ENCODE results near the gene COPB2.
A peak's percentile ranks its signal among the peaks of the same experiment; 100 is the strongest.

The COPB2 gene

GRCh38 chr3:139364549-139364948 lies 24.9 kb downstream of the COPB2 start:
- H3K36me3 ChIP-seq (ENCODE audit: control insufficient read depth, insufficient read depth, low read length): peaks cover 21% of the 10 kb centered on the region
- no peaks in the 10 kb centered on the region for H3K27me3 ChIP-seq (ENCODE audit: control insufficient read depth, insufficient read depth, low read length)
- H3K27ac ChIP-seq (ENCODE audit: low read depth, low read length): no peak overlapping the region
- no peak overlapping the region for H3K4me3 ChIP-seq (ENCODE audit: low read length)
- H3K4me1 ChIP-seq (ENCODE audit: control insufficient read depth, insufficient read depth, low read length): no peaks in the 10 kb centered on the region
- H3K9ac ChIP-seq (ENCODE audit: low read length): no peak overlapping the region

GRCh38 chr3:139361276-139361675 lies 28.2 kb downstream of the COPB2 start:
- H3K27me3 ChIP-seq (ENCODE audit: control insufficient read depth, insufficient read depth, low read length): no peaks in the 10 kb centered on the region
- no peak overlapping the region for H3K27ac ChIP-seq (ENCODE audit: low read depth, low read length)
- no peak overlapping the region for H3K4me3 ChIP-seq (ENCODE audit: low read length)
- H3K36me3 ChIP-seq (ENCODE audit: control insufficient read depth, insufficient read depth, low read length): peaks cover 17% of the 10 kb centered on the region
- no peaks in the 10 kb centered on the region for H3K4me1 ChIP-seq (ENCODE audit: control insufficient read depth, insufficient read depth, low read length)
- no peak overlapping the region for H3K9ac ChIP-seq (ENCODE audit: low read length)

- peaks cover 27% of the 10 kb centered on the region for H3K36me3 ChIP-seq (ENCODE audit: control insufficient read depth, insufficient read depth, low read length)
- no peak overlapping the region for H3K27ac ChIP-seq (ENCODE audit: low read depth, low read length)
- H3K4me1 ChIP-seq (ENCODE audit: control insufficient read depth, insufficient read depth, low read length): no peaks in the 10 kb centered on the region
- no peaks in the 10 kb centered on the region for H3K27me3 ChIP-seq (ENCODE audit: control insufficient read depth, insufficient read depth, low read length)
- no peak overlapping the region for H3K9ac ChIP-seq (ENCODE audit: low read length)
- no peak overlapping the region for H3K4me3 ChIP-seq (ENCODE audit: low read length)
Measured at GRCh38 chr3:139358841-139359562, 30.4 kb downstream of the COPB2 start.

- no peak overlapping the region for H3K27ac ChIP-seq (ENCODE audit: low read depth, low read length)
- no peak overlapping the region for H3K4me3 ChIP-seq (ENCODE audit: low read length)
- peaks cover 24% of the 10 kb centered on the region for H3K36me3 ChIP-seq (ENCODE audit: control insufficient read depth, insufficient read depth, low read length)
Measured at GRCh38 chr3:139357899-139358298, 31.5 kb downstream of the COPB2 start.

GRCh38 chr3:139355891-139356290 lies 33.6 kb downstream of the COPB2 start:
- no peak overlapping the region for H3K9ac ChIP-seq (ENCODE audit: low read length)
- H3K27me3 ChIP-seq (ENCODE audit: control insufficient read depth, insufficient read depth, low read length): no peaks in the 10 kb centered on the region
- no peak overlapping the region for H3K27ac ChIP-seq (ENCODE audit: low read depth, low read length)
- peaks cover 32% of the 10 kb centered on the region for H3K36me3 ChIP-seq (ENCODE audit: control insufficient read depth, insufficient read depth, low read length)
- no peaks in the 10 kb centered on the region for H3K4me1 ChIP-seq (ENCODE audit: control insufficient read depth, insufficient read depth, low read length)
- no peak overlapping the region for H3K4me3 ChIP-seq (ENCODE audit: low read length)

More at GRCh38 chr3:139357899-139358298, 31.5 kb downstream of the COPB2 start:
- H3K9ac ChIP-seq (ENCODE audit: low read length): no peak overlapping the region
- H3K4me1 ChIP-seq (ENCODE audit: control insufficient read depth, insufficient read depth, low read length): no peaks in the 10 kb centered on the region
- H3K27me3 ChIP-seq (ENCODE audit: control insufficient read depth, insufficient read depth, low read length): no peaks in the 10 kb centered on the region

- no peak overlapping the region for H3K27ac ChIP-seq (ENCODE audit: low read depth, low read length)
- no peaks in the 10 kb centered on the region for H3K4me1 ChIP-seq (ENCODE audit: control insufficient read depth, insufficient read depth, low read length)
Measured at GRCh38 chr3:139355476-139355875, 34.0 kb downstream of the COPB2 start.

GRCh38 chr3:139354661-139355060 lies 34.8 kb downstream of the COPB2 start:
- no peak overlapping the region for H3K4me3 ChIP-seq (ENCODE audit: low read length)
- peaks cover 31% of the 10 kb centered on the region for H3K36me3 ChIP-seq (ENCODE audit: control insufficient read depth, insufficient read depth, low read length)
- H3K27ac ChIP-seq (ENCODE audit: low read depth, low read length): no peak overlapping the region
- no peak overlapping the region for H3K9ac ChIP-seq (ENCODE audit: low read length)
- no peaks in the 10 kb centered on the region for H3K4me1 ChIP-seq (ENCODE audit: control insufficient read depth, insufficient read depth, low read length)
- H3K27me3 ChIP-seq (ENCODE audit: control insufficient read depth, insufficient read depth, low read length): no peaks in the 10 kb centered on the region

More at GRCh38 chr3:139355476-139355875, 34.0 kb downstream of the COPB2 start:
- H3K4me3 ChIP-seq (ENCODE audit: low read length): no peak overlapping the region
- no peak overlapping the region for H3K9ac ChIP-seq (ENCODE audit: low read length)
- H3K36me3 ChIP-seq (ENCODE audit: control insufficient read depth, insufficient read depth, low read length): peaks cover 32% of the 10 kb centered on the region
- H3K27me3 ChIP-seq (ENCODE audit: control insufficient read depth, insufficient read depth, low read length): no peaks in the 10 kb centered on the region

GRCh38 chr3:139353920-139354556 lies 35.4 kb downstream of the COPB2 start:
- Histone ChIP-seq H3K4me3 (ENCODE audit: low read length) (no peak overlapping the region), H3K27me3 (ENCODE audit: control insufficient read depth, insufficient read depth, low read length) (no peaks in the 10 kb centered on the region), H3K36me3 (ENCODE audit: control insufficient read depth, insufficient read depth, low read length) (peaks cover 31% of the 10 kb centered on the region), H3K27ac (ENCODE audit: low read depth, low read length) (no peak overlapping the region), H3K9ac (ENCODE audit: low read length) (no peak overlapping the region), H3K4me1 (ENCODE audit: control insufficient read depth, insufficient read depth, low read length) (no peaks in the 10 kb centered on the region)

GRCh38 chr3:139346771-139347170 lies 42.7 kb downstream of the COPB2 start:
- no peak overlapping the region for H3K9ac ChIP-seq (ENCODE audit: low read length)
- no peak overlapping the region for H3K27ac ChIP-seq (ENCODE audit: low read depth, low read length)
- no peaks in the 10 kb centered on the region for H3K27me3 ChIP-seq (ENCODE audit: control insufficient read depth, insufficient read depth, low read length)
- H3K4me1 ChIP-seq (ENCODE audit: control insufficient read depth, insufficient read depth, low read length): peaks cover 10% of the 10 kb centered on the region
- H3K4me3 ChIP-seq (ENCODE audit: low read length): no peak overlapping the region
- peaks cover 22% of the 10 kb centered on the region for H3K36me3 ChIP-seq (ENCODE audit: control insufficient read depth, insufficient read depth, low read length)

- peak within 1 kb of the TSS; percentile 76 for H3K27ac ChIP-seq (ENCODE audit: low read depth, low read length)
- H3K9ac ChIP-seq (ENCODE audit: low read length): peak within 1 kb of the TSS; percentile 88
- no peaks in the 10 kb centered on the region for H3K27me3 ChIP-seq (ENCODE audit: control insufficient read depth, insufficient read depth, low read length)
- H3K4me1 ChIP-seq (ENCODE audit: control insufficient read depth, insufficient read depth, low read length): peaks cover 10% of the 10 kb centered on the region
- H3K36me3 ChIP-seq (ENCODE audit: control insufficient read depth, insufficient read depth, low read length): peaks cover 12% of the 10 kb centered on the region
- H3K4me3 ChIP-seq (ENCODE audit: low read length): peak within 1 kb of the TSS; percentile 100
Measured at GRCh38 chr3:139343895-139344856, 45.3 kb downstream of the COPB2 start, which contains the start of gene MRPS22. MRPS22 (plus strand) TSS chr3:139344020; CDS start chr3:139344027, 7 bp downstream.

- H3K27ac ChIP-seq (ENCODE audit: low read depth, low read length): no peak overlapping the region
- H3K9ac ChIP-seq (ENCODE audit: low read length): no peak overlapping the region
- peaks cover 4% of the 10 kb centered on the region for H3K27me3 ChIP-seq (ENCODE audit: control insufficient read depth, insufficient read depth, low read length)
- H3K4me1 ChIP-seq (ENCODE audit: control insufficient read depth, insufficient read depth, low read length): peaks cover 10% of the 10 kb centered on the region
- H3K36me3 ChIP-seq (ENCODE audit: control insufficient read depth, insufficient read depth, low read length): peaks cover 5% of the 10 kb centered on the region
- H3K4me3 ChIP-seq (ENCODE audit: low read length): no peak overlapping the region
Measured at GRCh38 chr3:139342054-139342453, 47.4 kb downstream of the COPB2 start.

GRCh38 chr3:139340784-139341183 lies 48.7 kb downstream of the COPB2 start:
- Histone ChIP-seq H3K36me3 (ENCODE audit: control insufficient read depth, insufficient read depth, low read length) (peaks cover 2% of the 10 kb centered on the region), H3K9ac (ENCODE audit: low read length) (no peak overlapping the region), H3K27ac (ENCODE audit: low read depth, low read length) (no peak overlapping the region), H3K27me3 (ENCODE audit: control insufficient read depth, insufficient read depth, low read length) (peaks cover 4% of the 10 kb centered on the region), H3K4me3 (ENCODE audit: low read length) (no peak overlapping the region), H3K4me1 (ENCODE audit: control insufficient read depth, insufficient read depth, low read length) (peaks cover 10% of the 10 kb centered on the region)

All from rectal smooth muscle tissue (tissue), 1 donor.